ENCODE results near the gene ICAM2.

ICAM2 gene

DNA sequence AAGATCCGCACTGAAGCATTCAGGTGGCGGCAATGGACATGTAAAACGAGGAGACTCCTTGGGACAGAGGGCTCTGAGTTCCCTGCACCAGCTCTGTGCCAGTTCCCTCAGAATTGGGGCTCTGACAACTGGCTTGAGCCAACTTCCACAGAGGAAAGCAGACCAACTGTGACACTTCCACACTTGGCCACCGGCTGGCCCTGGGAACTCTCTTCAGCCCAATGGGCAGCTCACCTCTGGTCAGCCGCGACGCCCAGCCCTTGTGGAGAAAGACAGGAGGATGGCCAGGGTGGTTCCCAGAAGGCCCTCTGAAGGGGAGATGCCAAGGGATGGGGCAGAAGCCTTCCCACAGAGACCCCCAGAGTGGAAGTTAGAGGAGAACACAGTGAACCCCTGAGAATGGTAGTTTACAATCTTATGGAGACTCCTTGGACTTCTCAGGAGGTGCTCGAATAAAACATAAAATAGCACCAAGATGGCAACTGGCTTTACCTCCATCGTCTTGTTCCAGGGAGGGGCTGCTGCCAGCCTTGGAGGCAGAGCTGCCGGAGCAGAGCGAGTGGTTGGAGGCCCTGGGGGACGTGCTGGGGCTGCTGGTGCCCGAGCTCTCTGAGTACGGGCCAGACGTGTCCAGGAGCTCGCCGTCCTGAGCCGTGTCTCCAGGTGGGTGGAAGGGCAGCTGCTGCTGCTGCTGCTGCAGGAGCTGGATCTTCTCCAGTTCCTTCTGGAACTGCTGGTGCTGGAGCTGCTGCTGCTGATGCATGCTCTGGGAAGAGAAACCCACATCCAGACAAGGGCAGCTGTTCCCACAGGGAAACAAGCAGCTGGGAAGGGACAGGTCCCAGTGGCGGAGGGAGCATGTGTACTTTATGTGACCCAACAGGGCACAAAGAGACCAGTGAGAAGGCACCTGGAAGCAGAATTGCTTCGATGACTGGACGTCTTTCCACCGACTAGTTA, 35.0 kb upstream of the ICAM2 start:
- TF ChIP-seq, protein P1, sequence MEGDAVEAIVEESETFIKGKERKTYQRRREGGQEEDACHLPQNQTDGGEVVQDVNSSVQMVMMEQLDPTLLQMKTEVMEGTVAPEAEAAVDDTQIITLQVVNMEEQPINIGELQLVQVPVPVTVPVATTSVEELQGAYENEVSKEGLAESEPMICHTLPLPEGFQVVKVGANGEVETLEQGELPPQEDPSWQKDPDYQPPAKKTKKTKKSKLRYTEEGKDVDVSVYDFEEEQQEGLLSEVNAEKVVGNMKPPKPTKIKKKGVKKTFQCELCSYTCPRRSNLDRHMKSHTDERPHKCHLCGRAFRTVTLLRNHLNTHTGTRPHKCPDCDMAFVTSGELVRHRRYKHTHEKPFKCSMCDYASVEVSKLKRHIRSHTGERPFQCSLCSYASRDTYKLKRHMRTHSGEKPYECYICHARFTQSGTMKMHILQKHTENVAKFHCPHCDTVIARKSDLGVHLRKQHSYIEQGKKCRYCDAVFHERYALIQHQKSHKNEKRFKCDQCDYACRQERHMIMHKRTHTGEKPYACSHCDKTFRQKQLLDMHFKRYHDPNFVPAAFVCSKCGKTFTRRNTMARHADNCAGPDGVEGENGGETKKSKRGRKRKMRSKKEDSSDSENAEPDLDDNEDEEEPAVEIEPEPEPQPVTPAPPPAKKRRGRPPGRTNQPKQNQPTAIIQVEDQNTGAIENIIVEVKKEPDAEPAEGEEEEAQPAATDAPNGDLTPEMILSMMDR (IDR thresholded peaks at IDR 0.05; ENCODE audit: insufficient read depth, low read length, poor library complexity, severe bottlenecking) = no peak
- Histone ChIP-seq H3K4me3 (replicated peaks; ENCODE audit: low read depth, low read length) (no peak overlapping the region), H3K27me3 (replicated peaks; ENCODE audit: control insufficient read depth, insufficient read depth, low read length) (no peaks in the 10 kb centered on the region), H3K36me3 (ENCODE audit: control insufficient read depth, insufficient read depth, low read length) (peaks cover 38% of the 10 kb centered on the region)
- DNase-seq (ENCODE audit: extremely low read depth, insufficient read length) = no peak

DNA sequence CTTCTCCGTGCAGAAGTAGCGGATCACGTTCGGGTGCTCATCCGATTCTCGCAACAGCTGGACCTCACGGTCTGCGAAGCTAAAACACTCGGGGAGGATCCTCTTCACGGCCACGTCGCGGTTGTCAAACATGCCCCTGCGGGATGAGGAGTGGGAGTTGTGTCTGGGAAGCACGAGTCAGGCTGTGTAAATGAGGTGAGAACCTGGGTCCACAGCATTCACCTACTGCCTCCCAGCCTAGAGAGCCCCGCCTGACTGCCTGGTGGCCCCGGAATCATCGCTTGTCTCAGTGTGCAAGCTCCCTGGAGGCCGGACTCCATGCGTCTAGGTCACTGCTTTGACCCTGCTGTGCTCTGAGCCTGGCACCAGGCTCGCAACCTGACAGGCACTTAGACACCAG, 33.9 kb upstream of the ICAM2 start:
- no peak for DNase-seq (ENCODE audit: extremely low read depth, insufficient read length)
- TF ChIP-seq, protein P1 (IDR thresholded peaks at IDR 0.05; ENCODE audit: insufficient read depth, low read length, poor library complexity, severe bottlenecking) = no peak
- Histone ChIP-seq H3K27me3 (replicated peaks; ENCODE audit: control insufficient read depth, insufficient read depth, low read length) (no peaks in the 10 kb centered on the region), H3K36me3 (ENCODE audit: control insufficient read depth, insufficient read depth, low read length) (peaks cover 38% of the 10 kb centered on the region), H3K4me3 (replicated peaks; ENCODE audit: low read depth, low read length) (no peak overlapping the region)

DNA sequence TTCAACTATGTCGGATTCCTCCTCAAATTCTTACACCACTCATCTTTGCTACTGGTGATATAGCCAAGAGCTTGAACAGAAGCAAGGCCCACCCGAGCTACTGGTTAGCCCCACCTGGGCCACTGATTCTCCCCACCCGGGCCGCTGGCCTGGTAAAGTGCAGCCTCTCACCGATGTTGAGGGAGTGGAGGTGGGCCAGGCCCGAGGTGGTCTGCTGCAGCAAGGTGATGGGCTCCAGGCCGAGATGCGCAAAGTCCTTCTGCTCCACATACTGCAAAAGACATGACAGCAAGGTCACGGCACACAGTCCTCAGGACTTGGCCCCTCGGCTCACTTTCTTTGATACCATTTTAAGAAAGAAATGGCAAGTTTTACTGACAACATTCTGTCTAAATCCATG, 32.7 kb upstream of the ICAM2 start:
- Histone ChIP-seq H3K27me3 (replicated peaks; ENCODE audit: control insufficient read depth, insufficient read depth, low read length) (no peaks in the 10 kb centered on the region), H3K36me3 (ENCODE audit: control insufficient read depth, insufficient read depth, low read length) (peaks cover 45% of the 10 kb centered on the region), H3K4me3 (replicated peaks; ENCODE audit: low read depth, low read length) (no peak overlapping the region)
- TF ChIP-seq, protein P1 (IDR thresholded peaks at IDR 0.05; ENCODE audit: insufficient read depth, low read length, poor library complexity, severe bottlenecking) = no peak
- no peak for DNase-seq (ENCODE audit: extremely low read depth, insufficient read length)

DNA sequence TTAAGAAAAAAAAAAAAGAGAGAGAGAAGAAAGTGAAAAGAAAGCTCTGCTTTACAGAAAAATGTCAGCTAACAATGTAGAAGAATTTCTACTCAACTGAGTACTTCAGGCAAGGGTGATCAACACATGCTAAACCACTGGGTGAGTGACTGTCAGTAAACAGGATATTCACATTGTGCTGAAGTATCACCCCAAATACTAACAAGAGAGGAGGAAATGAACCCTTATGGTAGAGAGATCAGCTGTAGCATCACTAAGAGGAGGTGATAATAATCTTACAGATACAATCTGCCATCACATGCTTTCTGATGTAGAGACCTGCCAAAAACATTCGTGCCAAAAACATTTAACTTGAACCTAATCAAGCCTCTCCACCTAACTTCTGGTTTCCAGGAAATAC, 30.7 kb upstream of the ICAM2 start:
- no peak overlapping the region for H3K4me3 ChIP-seq (replicated peaks; ENCODE audit: low read depth, low read length)
- H3K27me3 ChIP-seq (replicated peaks; ENCODE audit: control insufficient read depth, insufficient read depth, low read length) = no peaks in the 10 kb centered on the region
- TF ChIP-seq, protein P1 (IDR thresholded peaks at IDR 0.05; ENCODE audit: insufficient read depth, low read length, poor library complexity, severe bottlenecking) = no peak
- H3K36me3 ChIP-seq (ENCODE audit: control insufficient read depth, insufficient read depth, low read length) = peaks cover 46% of the 10 kb centered on the region
- DNase-seq (ENCODE audit: extremely low read depth, insufficient read length) = no peak

DNA sequence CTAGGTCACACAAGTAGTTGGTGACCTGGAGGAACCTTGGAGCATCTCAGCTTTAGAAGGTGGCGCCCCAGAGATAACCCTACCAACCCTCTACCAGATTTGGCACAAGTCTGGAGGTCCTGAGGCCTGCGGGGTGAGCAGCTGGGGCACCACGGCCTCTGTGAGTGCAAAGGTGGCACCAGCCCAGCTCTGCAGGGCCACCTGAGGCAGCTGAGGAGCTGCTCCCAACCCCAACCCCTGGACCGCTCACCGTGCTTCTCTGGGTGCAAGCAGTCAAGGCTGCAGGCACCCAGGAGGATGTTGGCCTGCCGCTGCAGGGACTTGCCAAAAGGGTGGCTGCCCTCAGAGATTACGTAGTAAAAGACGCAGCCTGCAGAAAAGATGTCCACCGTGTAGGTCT, 28.4 kb upstream of the ICAM2 start:
- TF ChIP-seq, protein P1 (IDR thresholded peaks at IDR 0.05; ENCODE audit: insufficient read depth, low read length, poor library complexity, severe bottlenecking) = no peak
- peaks cover 46% of the 10 kb centered on the region for H3K36me3 ChIP-seq (ENCODE audit: control insufficient read depth, insufficient read depth, low read length)
- no peaks in the 10 kb centered on the region for H3K27me3 ChIP-seq (replicated peaks; ENCODE audit: control insufficient read depth, insufficient read depth, low read length)
- H3K4me3 ChIP-seq (replicated peaks; ENCODE audit: low read depth, low read length) = no peak overlapping the region
- DNase-seq (ENCODE audit: extremely low read depth, insufficient read length) = no peak
